Ovary (tissue), 9 donors: Measurements from ENCODE around the gene RANBP3. TPM values are rescaled to one million over a fixed set of nuclear protein-coding genes. Genes with fewer than 3 reads are reported as not detected.
"Not testable (repeated sequence)": the region's sequence is repeated elsewhere in the genome, so short reads cannot be mapped to it uniquely, and the experiment has no call there.

Experiments
- DNase-seq, 5 donors: peaks; one replicate each; pipeline ENCODE4 v3.0.0-alpha.2; 2019 to 2020
- H3K27ac ChIP-seq, 2 donors: fragments of 200-600 bp; one replicate each; pipeline versions ENCODE4 v1.5.1 to v1.8.0; 2019 to 2022
- H3K27me3 ChIP-seq: fragments of 200-600 bp; one replicate; pipeline ENCODE4 v1.8.0; 2022
- H3K36me3 ChIP-seq: fragments of 200-600 bp; sonication (generic); one replicate; pipeline ENCODE4 v1.5.1; 2019
- H3K4me1 ChIP-seq: one replicate; pipeline ENCODE4 v1.8.1; 2013; ENCODE audit warnings: mild to moderate bottlenecking, moderate library complexity; ENCODE audit not compliant: insufficient read depth
- H3K4me3 ChIP-seq: fragments of 200-600 bp; sonication (generic); one replicate; pipeline ENCODE4 v1.5.1; 2017
- H3K9me3 ChIP-seq, 2 donors: fragments of 200-600 bp in 1 of 2; sonication (generic) in 1 of 2; one replicate each; pipeline versions ENCODE4 v1.5.1 to v1.8.1; 2013 to 2019; ENCODE audit warnings: mild to moderate bottlenecking in 1 of 2, moderate library complexity in 1 of 2
- EP300 ChIP-seq: sonication (generic); formaldehyde crosslinking; IDR thresholded peaks from one replicate; pipeline ENCODE4 v1.6.1; 2017; ENCODE audit warnings: antibody characterized with exemption
- POLR2A ChIP-seq: fragments of 450-650 bp; IDR thresholded peaks from one replicate; pipeline ENCODE4 v1.6.1; 2017; ENCODE audit warnings: antibody characterized with exemption, mild to moderate bottlenecking, moderate library complexity
- WGBS, 3 donors: extraction: QIAGEN DNeasy Blood & Tissue Kit in 1 of 3; methylation state at CpG; one replicate each; pipeline versions ENCODE4 v1.1.5 to v1.1.7; 2013 to 2017; 5-methylcytosine and 5-hydroxymethylcytosine counted together
- intact Hi-C, 4 donors: fragments of 100-400 bp; cut with DNase I; formaldehyde crosslinking; loops; one replicate each; pipeline versions ENCODE4 v1.11.0 to v1.15.1; 2022 to 2023
- polyA plus RNA-seq, 2 donors: library from polyadenylated mRNA; stranded (reverse); fragments of 200-250 nt in 1 of 2; fragments of 350-450 nt in 1 of 2; fragmentation: Illumina TruSeq in 1 of 2; extraction: RNeasy Lipid Tissue Mini Kit (QIAGEN cat#74804) in 1 of 2; gene quantifications; one replicate each; pipeline ENCODE4 v1.2.3, GENCODE V29; 2013 to 2014
- total RNA-seq, 7 donors: library from RNA; depleted of rRNA in 2 of 7; stranded (reverse); fragments of >200 nt in 2 of 7; fragmentation: NEBNext Ultra II Directional in 3 of 7; extraction: Animal tissue kit (Norgen Biotek cat#: 25700) in 3 of 7; gene quantifications; one replicate each; pipeline versions ENCODE4 v1.1.0 to v1.2.4, GENCODE V29; 2016 to 2023
- TF ChIP-seq, protein P1 (sequence below), 3 donors: fragments of 450-650 bp in 2 of 3; fragments of 200-600 bp in 1 of 3; IDR thresholded peaks; one replicate each; pipeline versions ENCODE4 v1.5.1 to v1.8.0; 2016 to 2022; ENCODE audit warnings: antibody characterized with exemption in 3 of 3, mild to moderate bottlenecking in 1 of 3
- donor health status: DM: no; HTN: no; CAD: no; lungs with moderate emphysema.
- donor health status: DM: no; HTN: no; CAD: no.
- donor health status: Bipolar disorder and iron deficiency.
- donor health status: DM: yes; HTN: yes; CAD: no.
- donor health status: DM: no; HTN: no; CAD: no.
- donor health status: DM: yes; HTN: yes; CAD: no.

The RANBP3 gene
- total and polyA plus RNA-seq, 9 donors: 54.0 to 88.4 (median 67.9) TPM

DNA sequence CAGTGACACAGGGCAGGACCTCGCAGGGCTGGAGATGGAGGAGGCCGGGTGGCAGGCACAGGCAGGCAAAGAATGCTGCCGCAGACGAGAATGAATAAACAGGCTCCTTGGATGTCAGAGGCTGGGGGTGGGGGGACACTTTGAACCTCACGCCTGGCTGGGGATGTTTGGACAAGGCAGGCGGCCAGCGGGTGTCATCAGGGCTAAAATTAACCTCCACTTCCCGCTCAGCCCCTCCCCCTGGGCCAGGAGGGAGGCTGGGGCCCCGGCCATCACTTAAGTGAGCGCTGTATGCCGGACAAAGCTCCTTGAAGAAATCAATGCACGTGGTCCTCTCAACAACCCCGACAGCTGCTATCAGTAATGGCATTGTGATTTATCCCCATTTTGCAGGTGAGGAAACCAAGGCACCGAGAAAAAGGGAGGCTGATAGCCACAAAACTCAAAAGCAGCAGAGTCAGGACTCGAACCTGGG lies 97.3 kb downstream of the RANBP3 start:
- peaks cover 1% of the 10 kb centered on the region for H3K4me1 ChIP-seq

DNA sequence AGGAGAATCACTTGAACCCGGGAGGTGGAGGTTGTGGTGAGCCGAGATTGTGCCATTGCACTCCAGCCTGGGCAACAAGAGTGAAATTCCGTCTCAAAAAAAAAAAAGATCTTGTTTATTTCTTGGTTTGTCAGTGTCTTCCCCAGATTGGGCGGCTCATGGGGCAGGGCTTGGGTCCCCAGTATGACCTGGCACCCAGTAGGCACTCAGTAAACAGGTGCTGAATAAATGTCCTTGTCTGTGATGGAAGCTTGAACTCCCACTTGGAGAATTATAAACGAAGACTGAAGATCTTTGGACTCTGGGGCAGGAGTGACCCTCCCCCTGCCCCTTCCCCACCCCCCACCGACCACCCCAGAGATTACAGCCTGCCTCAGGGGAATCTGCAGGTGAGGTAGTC lies 97.7 kb downstream of the RANBP3 start:
- TF ChIP-seq EP300 (no peak), POLR2A (no peak)
- TF ChIP-seq, protein P1, sequence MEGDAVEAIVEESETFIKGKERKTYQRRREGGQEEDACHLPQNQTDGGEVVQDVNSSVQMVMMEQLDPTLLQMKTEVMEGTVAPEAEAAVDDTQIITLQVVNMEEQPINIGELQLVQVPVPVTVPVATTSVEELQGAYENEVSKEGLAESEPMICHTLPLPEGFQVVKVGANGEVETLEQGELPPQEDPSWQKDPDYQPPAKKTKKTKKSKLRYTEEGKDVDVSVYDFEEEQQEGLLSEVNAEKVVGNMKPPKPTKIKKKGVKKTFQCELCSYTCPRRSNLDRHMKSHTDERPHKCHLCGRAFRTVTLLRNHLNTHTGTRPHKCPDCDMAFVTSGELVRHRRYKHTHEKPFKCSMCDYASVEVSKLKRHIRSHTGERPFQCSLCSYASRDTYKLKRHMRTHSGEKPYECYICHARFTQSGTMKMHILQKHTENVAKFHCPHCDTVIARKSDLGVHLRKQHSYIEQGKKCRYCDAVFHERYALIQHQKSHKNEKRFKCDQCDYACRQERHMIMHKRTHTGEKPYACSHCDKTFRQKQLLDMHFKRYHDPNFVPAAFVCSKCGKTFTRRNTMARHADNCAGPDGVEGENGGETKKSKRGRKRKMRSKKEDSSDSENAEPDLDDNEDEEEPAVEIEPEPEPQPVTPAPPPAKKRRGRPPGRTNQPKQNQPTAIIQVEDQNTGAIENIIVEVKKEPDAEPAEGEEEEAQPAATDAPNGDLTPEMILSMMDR (IDR thresholded peaks at IDR 0.05): no peak
- no peak overlapping the region for H3K27ac ChIP-seq
- H3K4me1 ChIP-seq: peaks cover 1% of the 10 kb centered on the region
- intact Hi-C loops: no loop called here
- H3K4me3 ChIP-seq: no peak overlapping the region
- H3K27me3 ChIP-seq: no peaks in the 10 kb centered on the region
- H3K36me3 ChIP-seq: no peaks in the 10 kb centered on the region
- 25 to 43% (median 29%) methylated on average over 6 of the region's 6 CpGs for WGBS, 3 donors
- DNase-seq: no peak
- H3K9me3 ChIP-seq: no peaks in the 10 kb centered on the region

More for the DNA sequence above, 97.3 kb downstream of the RANBP3 start:
- WGBS, 3 donors: 7 to 12% (median 7%) methylated on average over 15 of the region's 15 CpGs
- Histone ChIP-seq H3K4me3 (no peak overlapping the region), H3K9me3 (no peaks in the 10 kb centered on the region), H3K27ac (no peak overlapping the region), H3K36me3 (no peaks in the 10 kb centered on the region), H3K27me3 (no peaks in the 10 kb centered on the region)
- peak in 2 of 5 donors; percentile 36 to 67 for DNase-seq
- TF ChIP-seq EP300 (no peak), POLR2A (no peak)
- TF ChIP-seq, protein P1 (IDR thresholded peaks at IDR 0.05): no peak
- intact Hi-C loops: no loop called here

DNA sequence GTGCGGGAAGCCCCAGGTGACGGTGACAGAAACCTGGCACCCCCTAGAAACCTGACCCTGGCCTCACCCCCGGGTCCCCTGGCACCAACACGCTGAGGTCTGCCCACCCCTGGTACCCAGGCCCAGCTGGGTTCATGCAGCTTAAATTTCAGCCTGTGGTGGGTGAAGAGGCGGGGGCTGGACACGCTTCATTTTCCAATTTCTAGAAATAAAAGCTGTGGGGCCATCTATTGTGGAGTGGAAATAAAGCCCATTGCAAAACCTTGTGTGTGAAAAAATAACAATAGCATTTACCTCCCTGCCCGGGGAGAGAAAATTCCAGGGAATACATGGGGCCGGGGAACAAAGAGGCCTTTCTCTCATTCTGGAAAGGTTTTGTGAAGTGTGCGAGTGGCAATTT lies 100.1 kb downstream of the RANBP3 start:
- 69 to 81% (median 76%) methylated on average over 9 of the region's 9 CpGs for WGBS, 3 donors
- no peak overlapping the region for H3K27ac ChIP-seq

DNA sequence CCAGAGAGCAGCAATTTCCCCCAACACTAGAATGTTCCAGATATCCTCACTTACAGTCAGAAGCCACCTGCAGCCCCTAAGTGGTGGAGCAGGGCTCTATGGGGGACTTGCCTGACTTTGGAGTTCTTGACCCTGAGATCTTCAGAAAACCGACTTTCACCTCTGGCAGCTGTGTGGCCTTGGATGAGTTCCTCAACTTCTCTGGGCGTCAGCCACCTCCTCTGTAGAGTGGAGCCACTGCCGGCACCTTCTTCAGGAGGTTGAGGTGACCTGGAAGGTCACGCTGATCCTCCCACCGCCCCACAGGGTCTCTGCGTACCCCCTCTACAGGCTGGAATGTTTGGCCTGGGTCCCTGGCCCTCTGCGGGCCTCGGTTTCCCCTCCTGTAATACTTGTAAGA lies 100.5 kb downstream of the RANBP3 start:
- H3K4me3 ChIP-seq: no peak overlapping the region
- DNase-seq: no peak
- 63 to 69% (median 67%) methylated on average over 8 of the region's 8 CpGs for WGBS, 3 donors
- H3K9me3 ChIP-seq: no peaks in the 10 kb centered on the region
- no peaks in the 10 kb centered on the region for H3K27me3 ChIP-seq
- no peaks in the 10 kb centered on the region for H3K36me3 ChIP-seq
- no peak for TF ChIP-seq POLR2A
- no peak for TF ChIP-seq EP300
- TF ChIP-seq, protein P1 (IDR thresholded peaks at IDR 0.05): no peak
- intact Hi-C loops: no loop called here
- peaks cover 1% of the 10 kb centered on the region for H3K4me1 ChIP-seq
- H3K27ac ChIP-seq: no peak overlapping the region

More for the DNA sequence above, 100.1 kb downstream of the RANBP3 start:
- DNase-seq: no peak
- H3K27me3 ChIP-seq: no peaks in the 10 kb centered on the region
- H3K4me1 ChIP-seq: peaks cover 1% of the 10 kb centered on the region
- intact Hi-C loops: no loop called here
- no peak overlapping the region for H3K4me3 ChIP-seq
- no peak for TF ChIP-seq EP300
- no peak for TF ChIP-seq POLR2A
- TF ChIP-seq, protein P1 (IDR thresholded peaks at IDR 0.05): no peak
- no peaks in the 10 kb centered on the region for H3K9me3 ChIP-seq
- H3K36me3 ChIP-seq: no peaks in the 10 kb centered on the region

DNA sequence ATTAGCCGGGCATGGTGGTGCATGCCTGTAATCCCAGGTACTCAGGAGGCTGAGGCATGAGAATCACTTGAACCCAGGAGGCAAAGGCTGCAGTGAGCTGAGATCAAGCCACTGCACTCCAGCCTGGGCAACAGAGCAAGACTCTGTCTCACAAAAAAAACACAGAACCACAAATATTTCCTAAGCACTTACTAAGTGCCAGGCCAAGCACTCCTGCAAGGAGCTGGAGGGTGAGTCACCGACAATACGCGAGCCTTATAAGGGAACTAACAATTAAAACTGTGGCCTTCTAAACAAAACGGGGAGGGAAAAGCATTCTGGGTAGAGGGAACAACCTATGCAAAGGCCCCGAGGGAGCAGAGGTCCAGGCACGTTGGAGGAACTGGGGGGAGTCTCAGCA lies 103.4 kb downstream of the RANBP3 start:
- H3K4me3 ChIP-seq, H3K4me1 ChIP-seq, H3K27me3 ChIP-seq, H3K27ac ChIP-seq, DNase-seq, H3K9me3 ChIP-seq, intact Hi-C loops, H3K36me3 ChIP-seq: not testable (repeated sequence)
- WGBS, 3 donors: 70 to 81% (median 75%) methylated on average over 7 of the region's 7 CpGs
